GM20431 (cell line): ENCODE measurements around the gene ADAM23.

ENCODE experiments used
- in situ Hi-C: fragments of 300-500 bp; cut with MseI, MboI; formaldehyde crosslinking; loops from one replicate; pipeline ENCODE4 v1.15.0; 2020; ENCODE audit warnings: low sequenced_read_pairs; ENCODE audit not compliant: unreplicated experiment

The ADAM23 gene

DNA sequence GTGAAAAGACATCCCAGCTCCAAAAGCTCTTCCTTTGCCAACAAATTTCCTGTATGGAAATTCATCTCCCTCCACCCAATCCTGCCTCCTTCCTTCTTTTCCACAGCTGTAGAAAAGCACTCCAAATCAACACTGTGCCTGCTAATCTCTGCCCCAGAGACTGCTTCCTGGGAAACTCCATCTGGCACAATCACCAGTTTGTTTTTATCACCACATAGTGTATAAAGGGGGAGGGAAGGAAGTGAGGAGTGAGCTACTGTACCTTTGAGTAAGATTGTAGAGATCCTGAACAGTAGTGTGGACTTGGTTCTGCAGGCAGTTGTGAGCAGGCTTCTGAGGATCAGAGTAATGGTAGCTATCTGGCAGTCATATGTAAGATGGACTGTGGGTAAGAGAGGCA lies 184.3 kb downstream of the ADAM23 start:
- in situ Hi-C loops = no loop called here

DNA sequence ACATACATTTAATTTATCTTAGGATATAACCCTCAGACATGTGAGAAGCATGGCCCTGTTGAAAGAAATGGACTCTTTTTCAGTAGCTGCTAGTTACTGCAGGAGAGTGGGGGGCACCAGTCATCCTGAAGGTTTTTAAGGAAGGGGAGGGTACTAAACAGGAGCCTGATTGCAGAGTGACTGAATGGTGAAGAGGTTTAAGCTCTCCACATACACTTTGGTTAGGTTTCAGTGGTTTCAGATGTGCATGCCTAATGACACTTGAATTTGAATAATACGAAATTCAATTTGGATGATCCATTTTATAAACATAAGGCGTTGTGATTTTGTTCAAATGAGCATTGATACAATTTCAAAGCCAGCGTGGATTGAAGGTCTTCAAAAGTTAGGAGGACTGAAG lies 188.0 kb downstream of the ADAM23 start:
- in situ Hi-C loops = no loop called here

DNA sequence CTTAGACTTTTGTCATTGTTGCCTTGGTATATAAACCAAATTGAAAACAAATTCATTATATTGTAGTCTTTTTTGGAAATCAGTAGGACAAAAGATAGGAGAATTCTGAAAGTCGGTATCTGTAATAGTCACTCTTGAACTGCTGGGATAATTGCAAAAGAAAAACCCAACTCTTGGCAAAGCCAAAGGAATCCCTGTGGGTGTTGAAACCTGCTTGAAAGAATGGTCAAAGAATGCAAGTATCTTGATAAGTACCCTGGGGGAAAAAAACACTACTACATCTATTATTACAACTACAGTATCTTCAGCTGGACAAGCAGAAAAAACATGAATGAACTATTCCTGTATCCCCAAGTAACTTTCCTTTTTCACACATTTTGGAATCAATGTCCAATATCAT lies 191.7 kb downstream of the ADAM23 start:
- in situ Hi-C loops = no loop called here

DNA sequence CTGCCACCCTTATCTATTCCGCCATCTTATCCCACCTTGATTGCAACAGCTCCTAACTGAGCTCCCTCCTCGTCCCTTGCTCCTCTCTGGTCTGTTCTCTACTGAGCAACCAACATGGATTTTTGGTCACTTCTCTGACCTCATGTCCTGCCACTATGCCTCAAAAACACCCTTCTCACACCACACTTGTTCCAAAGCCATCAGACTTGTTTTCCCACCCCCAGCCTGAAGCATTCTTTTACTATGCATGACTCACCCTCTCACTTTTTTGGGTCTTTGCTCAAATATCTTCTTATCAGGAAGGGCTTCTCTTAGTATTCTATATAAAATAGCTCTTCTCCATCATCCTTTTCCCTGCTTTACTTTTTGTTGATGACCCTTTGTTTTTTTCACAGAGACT lies 196.3 kb downstream of the ADAM23 start:
- in situ Hi-C loops = no loop called here

DNA sequence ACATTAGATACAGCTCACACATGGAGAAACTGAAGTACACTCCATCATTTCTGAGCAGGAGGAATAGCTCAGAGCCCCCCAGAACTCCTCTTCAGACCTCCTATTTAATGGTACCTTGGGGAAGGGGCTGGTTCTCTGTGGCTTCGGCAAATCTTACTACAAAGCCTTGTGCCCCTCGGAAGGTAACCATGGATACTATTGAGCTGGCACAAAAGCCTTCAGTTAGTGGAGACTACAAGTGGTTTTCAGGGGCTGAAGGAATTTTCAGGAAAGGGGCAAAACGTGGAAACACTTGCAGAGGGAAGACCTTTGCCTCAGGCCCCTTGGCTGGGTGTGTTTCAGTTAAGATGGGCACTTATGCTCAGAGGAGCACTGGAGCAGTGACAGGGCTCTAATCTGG lies 197.9 kb downstream of the ADAM23 start:
- in situ Hi-C loops = no loop called here

DNA sequence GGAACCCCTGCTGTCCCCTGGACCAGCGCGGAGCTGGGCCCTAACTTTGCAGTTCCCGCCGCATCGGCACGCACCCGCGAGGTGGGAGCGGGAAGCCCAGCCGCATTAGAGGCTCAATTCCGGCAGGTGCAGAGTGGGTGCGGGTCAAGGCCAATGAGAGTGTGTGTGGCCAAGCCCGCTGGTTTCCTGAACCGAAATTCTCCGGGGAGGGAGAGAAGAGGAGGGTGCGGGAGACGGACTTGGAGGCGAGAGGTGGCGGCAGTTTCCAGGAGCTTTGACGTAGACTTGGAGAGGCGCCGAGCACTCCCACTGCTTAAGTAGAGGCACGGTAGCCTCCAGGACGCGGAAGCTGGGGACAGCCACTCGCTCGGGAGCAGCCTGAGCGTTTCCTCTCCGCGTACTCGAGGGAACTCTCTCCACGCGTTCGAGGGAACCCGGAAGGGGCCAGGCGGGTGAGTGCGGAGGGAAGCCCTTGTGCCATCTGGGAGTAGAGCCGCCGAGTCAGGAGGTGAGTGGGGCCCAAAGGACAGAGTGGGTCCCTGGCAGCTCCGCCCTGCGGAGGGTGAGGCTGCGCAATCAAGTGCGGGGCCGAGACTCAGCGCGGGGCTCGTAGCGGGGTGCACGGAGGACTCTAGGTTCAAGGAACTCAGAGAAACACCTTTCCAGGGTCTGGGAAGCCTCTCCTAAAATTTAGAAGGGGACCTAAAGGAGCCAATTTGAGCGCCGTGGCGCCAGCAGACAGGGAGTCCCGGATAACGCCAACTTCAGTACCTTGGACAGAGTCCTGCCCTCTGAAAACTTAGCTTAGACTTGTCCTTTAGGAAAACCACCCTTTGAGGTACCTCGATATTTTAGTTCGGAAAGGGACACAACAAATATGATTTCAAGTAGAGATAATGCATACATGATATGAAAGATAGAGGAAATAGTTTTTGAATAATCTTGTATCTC lies 199.0 kb downstream of the ADAM23 start, which contains the start of gene FAM237A:
FAM237A (plus strand) TSS at position 413 of the 951 bp plus-strand sequence. CDS start 1,750 bp downstream, outside the sequence.
- in situ Hi-C loops = no loop called here

DNA sequence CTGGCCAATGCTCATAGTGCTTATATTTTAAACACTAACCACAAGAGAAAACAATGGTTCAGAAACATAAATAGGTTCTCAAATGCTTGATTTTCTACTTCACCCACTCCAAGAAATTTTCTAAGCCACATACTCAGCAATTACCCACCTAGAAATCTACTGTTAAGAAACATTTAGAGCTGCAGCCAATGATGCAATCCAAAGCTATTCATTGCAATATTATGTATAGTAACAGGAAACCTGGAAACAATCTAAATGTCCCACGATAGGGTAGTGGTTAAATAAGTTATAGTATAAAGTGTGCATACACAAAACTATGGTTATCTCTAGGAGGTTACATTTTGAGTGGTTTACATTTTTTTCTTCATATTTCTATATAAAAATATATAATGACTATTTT lies 204.7 kb downstream of the ADAM23 start:
- in situ Hi-C loops = no loop called here

DNA sequence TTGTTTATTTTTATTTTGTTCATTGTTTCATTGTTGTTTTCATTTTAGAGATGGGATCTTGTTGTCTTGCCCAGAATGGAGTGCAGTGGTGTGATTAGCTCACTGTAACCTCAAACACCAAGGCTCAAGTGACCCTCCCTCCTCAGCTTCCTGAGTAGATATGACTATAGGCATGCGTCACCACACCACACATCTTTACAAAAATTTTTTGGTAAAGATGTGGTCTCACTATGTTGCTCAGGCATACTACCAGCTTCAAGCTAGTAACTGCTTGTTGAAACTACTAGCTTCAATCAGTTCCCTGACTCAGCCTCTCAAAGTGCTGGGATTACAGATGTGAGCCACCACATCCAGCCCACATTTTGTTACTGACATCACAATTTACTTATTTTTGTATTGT lies 213.8 kb downstream of the ADAM23 start:
- in situ Hi-C loops = no loop called here

DNA sequence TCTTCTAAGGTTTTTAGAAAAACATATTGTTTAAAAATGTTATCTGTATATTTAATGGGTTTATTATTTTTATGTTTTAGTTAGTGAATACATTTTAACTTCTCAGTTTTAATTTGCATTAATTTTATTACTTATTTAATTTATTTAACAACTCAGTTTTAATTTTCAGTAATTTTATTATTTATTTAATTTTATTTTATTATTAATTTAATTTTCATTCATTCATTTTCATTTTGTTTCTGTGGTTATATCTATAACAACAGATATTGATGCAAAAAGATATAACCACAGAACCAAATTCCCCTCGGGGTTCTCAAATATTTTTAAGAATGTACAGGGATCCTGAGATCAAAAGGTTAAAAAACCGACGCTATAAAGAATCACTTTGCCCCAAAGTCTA lies 221.9 kb downstream of the ADAM23 start:
- in situ Hi-C loops = no loop called here
